K562 (cell line): Measurements from ENCODE around the gene TRNT1. TPM values are rescaled to one million over a fixed set of nuclear protein-coding genes. Genes with fewer than 3 reads are reported as not detected.

Experiments
- CXXC5 ChIP-seq: fragments of 250-450 bp; sonication (Bioruptor Pico); IDR thresholded peaks from 2 replicates; pipeline ENCODE4 v1.8.0; 2022; ENCODE audit warnings: inconsistent platforms, mild to moderate bottlenecking, moderate library complexity
- E2F1 ChIP-seq: sonication (generic); formaldehyde crosslinking; IDR thresholded peaks from 2 replicates; pipeline ENCODE4 v1.8.1; 2023; ENCODE audit warnings: mild to moderate bottlenecking, missing genetic modification reagents, moderate library complexity
- EHMT2 ChIP-seq: fragments of 450-650 bp; IDR thresholded peaks from 2 replicates; pipeline ENCODE4 v1.6.1; 2018; ENCODE audit warnings: antibody characterized with exemption
- FOXP4 ChIP-seq: sonication (generic); formaldehyde crosslinking; IDR thresholded peaks from 2 replicates; pipeline ENCODE4 v1.8.0; 2022; ENCODE audit warnings: mild to moderate bottlenecking, missing genetic modification reagents, borderline replicate concordance
- MED1 ChIP-seq: sonication (generic); formaldehyde crosslinking; IDR thresholded peaks from 2 replicates; pipeline ENCODE4 v1.8.1; 2023; ENCODE audit warnings: missing genetic modification reagents, borderline replicate concordance
- MTA3 ChIP-seq: fragments of 450-650 bp; formaldehyde crosslinking; IDR thresholded peaks from 2 replicates; pipeline ENCODE4 v1.6.1; 2017; ENCODE audit warnings: mild to moderate bottlenecking, borderline replicate concordance
- MTF1 ChIP-seq: fragments of 250-450 bp; sonication (Bioruptor Pico); IDR thresholded peaks from 2 replicates; pipeline ENCODE4 v1.9.0; 2021; ENCODE audit warnings: moderate library complexity, mild to moderate bottlenecking, inconsistent platforms, borderline replicate concordance
- NCOR1 ChIP-seq: fragments of 450-650 bp; IDR thresholded peaks from 2 replicates; pipeline ENCODE4 v1.6.1; 2016; ENCODE audit warnings: mild to moderate bottlenecking, moderate library complexity
- NFIC ChIP-seq: fragments of 450-650 bp; IDR thresholded peaks from 2 replicates; pipeline ENCODE4 v1.6.1; 2017; ENCODE audit warnings: mild to moderate bottlenecking, inconsistent platforms
- POLR2H ChIP-seq: IDR thresholded peaks from 2 replicates; pipeline ENCODE4 v1.6.1; 2016; ENCODE audit warnings: missing genetic modification characterization, low read depth, mild to moderate bottlenecking, control low read depth, missing compliant biosample characterization, moderate library complexity
- RBFOX2 ChIP-seq: fragments of 200-400 bp; formaldehyde crosslinking; IDR thresholded peaks from 2 replicates; pipeline ENCODE4 v1.6.1; 2017; ENCODE audit warnings: low read depth, mild to moderate bottlenecking, low read length, moderate library complexity
- SMAD3 ChIP-seq: fragments of 450-650 bp; formaldehyde crosslinking; conservative IDR thresholded peaks from 2 replicates; pipeline ENCODE4 v1.4.0; 2020; ENCODE audit warnings: mild to moderate bottlenecking
- SMARCB1 ChIP-seq: IDR thresholded peaks from 2 replicates; pipeline ENCODE4 v1.6.1; 2011; ENCODE audit warnings: improper control_type of control experiment, low read depth; ENCODE audit not compliant: insufficient read length
- SMC3 ChIP-seq: conservative IDR thresholded peaks from 2 replicates; pipeline ENCODE4 v1.6.1; 2011; ENCODE audit warnings: low read depth, low read length, improper control_type of control experiment; ENCODE audit not compliant: insufficient read depth
- TAF1 ChIP-seq: IDR thresholded peaks from 2 replicates; pipeline ENCODE4 v1.6.1; 2011; ENCODE audit warnings: mild to moderate bottlenecking, low read length, moderate library complexity; ENCODE audit not compliant: insufficient read depth, control insufficient read depth, severe bottlenecking; ENCODE audit errors: extremely low read depth
- TBP ChIP-seq: optimal IDR thresholded peaks from 2 replicates; pipeline ENCODE3; 2011; ENCODE audit warnings: low read depth, low read length, improper control_type of control experiment
- U2AF2 ChIP-seq: fragments of 200-400 bp; formaldehyde crosslinking; optimal IDR thresholded peaks from 2 replicates; pipeline ENCODE3; 2017; ENCODE audit warnings: low read depth, mild to moderate bottlenecking, low read length
- ZBTB26 ChIP-seq: fragments of 450-650 bp; formaldehyde crosslinking; IDR thresholded peaks from 2 replicates; pipeline ENCODE4 v1.4.0; 2022; ENCODE audit warnings: missing genetic modification characterization
- ZBTB7A ChIP-seq: IDR thresholded peaks from 2 replicates; pipeline ENCODE4 v1.6.1; 2011; ENCODE audit warnings: low read depth, mild to moderate bottlenecking, low read length, moderate library complexity, borderline replicate concordance; ENCODE audit not compliant: control insufficient read depth
- ZNF134 ChIP-seq: fragments of 250-450 bp; sonication (Bioruptor Pico); conservative IDR thresholded peaks from 2 replicates; pipeline ENCODE4 v1.4.0; 2020
- ZNF444 ChIP-seq: fragments of 250-450 bp; sonication (Bioruptor Pico); IDR thresholded peaks from 2 replicates; pipeline ENCODE4 v1.4.0; 2020; ENCODE audit warnings: mild to moderate bottlenecking, moderate library complexity
- ZNF551 ChIP-seq: fragments of 250-450 bp; sonication (Bioruptor Pico); IDR thresholded peaks from 2 replicates; pipeline ENCODE4 v1.5.0; 2021; ENCODE audit warnings: mild to moderate bottlenecking, moderate library complexity
- polyA plus RNA-seq, 8 experiments: library from polyadenylated mRNA; depleted of rRNA in 4 of 8; stranded (reverse) in 5 of 8; unstranded in 3 of 8; fragments of >200 nt; fragmentation: Nextera tagmentation in 2 of 8; fragmentation: Illumina TruSeq in 1 of 8; extraction: Ambion mirVana in 2 of 8; extraction: Trizol in 1 of 8; gene quantifications; 2 replicates each; pipeline versions ENCODE4 v1.2.1 to v1.2.3, GENCODE V29; 2011 to 2014; ENCODE audit warnings: inconsistent platforms in 1 of 8, missing spikeins in 1 of 8
- total RNA-seq, 7 experiments: library from RNA; depleted of rRNA in 6 of 7; stranded (reverse); fragments of >200 nt in 6 of 7; fragmentation: Illumina TruSeq in 2 of 7; extraction: Trizol in 2 of 7; gene quantifications; 2 replicates each; pipeline versions ENCODE4 v1.2.1 to v1.2.3, GENCODE V29; 2011 to 2021; ENCODE audit warnings: low replicate concordance in 1 of 7
- TF ChIP-seq, protein P1 (sequence below), 2 experiments: fragments of 450-650 bp in 1 of 2; sonication (generic) in 1 of 2; formaldehyde crosslinking; conservative IDR thresholded peaks; 2 replicates each; pipeline versions ENCODE4 v1.4.0 to v1.8.1; 2020 to 2022; ENCODE audit warnings: mild to moderate bottlenecking in 1 of 2, missing genetic modification reagents in 1 of 2

TRNT1 gene
- total and polyA plus RNA-seq, 9 of the 15 experiments (the other 6 are each of a cell fraction or from before 2014, with no cell fraction given), result 38.1 to 58.2 (median 47.4) TPM

DNA sequence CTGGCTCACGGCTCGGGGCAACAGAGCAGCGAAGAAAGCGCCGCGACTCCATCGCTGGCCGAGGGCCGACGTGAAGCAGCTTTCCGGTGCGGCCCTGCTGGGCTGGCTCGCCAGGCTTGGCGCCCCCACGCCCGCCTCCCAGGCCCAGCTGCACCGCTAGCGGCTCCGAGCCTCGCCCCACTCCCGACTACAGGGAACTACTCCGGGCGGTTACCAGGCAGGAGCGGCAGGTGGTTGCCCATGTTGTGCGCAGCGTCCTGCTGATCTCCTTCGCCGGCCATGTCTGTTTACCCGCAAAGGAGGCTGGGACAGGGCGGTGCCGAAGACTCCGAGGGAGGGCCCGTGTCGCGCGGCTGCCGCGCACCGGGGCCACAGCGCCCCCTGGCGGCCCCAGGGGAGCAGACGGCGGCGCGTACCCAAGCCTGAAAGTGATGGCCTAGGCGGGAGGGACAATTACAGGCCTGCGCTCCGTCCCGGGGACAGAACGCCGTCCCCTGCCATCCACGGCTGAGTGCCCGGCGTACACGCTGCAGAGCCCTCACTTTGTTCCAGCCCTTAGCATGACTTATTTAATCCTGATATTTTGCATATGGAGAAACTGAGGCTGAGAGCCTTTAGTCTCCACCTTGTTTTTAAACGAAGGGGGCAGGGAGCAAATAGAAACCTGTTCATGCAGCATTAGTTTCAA, 52.8 kb downstream of the TRNT1 start, which contains the start of gene CRBN (continued):
- TF ChIP-seq NCOR1 (peak; percentile 38; the same call in 1 of the 2 replicates), TAF1 (peak; percentile 95), ZNF134 (CRISPR knock-in tag) (0 out of 2 replicates have a peak, but pooled peaks have one; percentile 22), SMARCB1 (no peak), NFIC (peak; percentile 56), MED1 (CRISPR knock-in tag) (no peak), CXXC5 (CRISPR knock-in tag) (peak; percentile 89), EHMT2 (peak; percentile 12; the same call in 1 of the 2 replicates), MTF1 (CRISPR knock-in tag) (no peak), POLR2H (peak; percentile 68), MTA3 (no peak; the same call in 1 of the 2 replicates), ZBTB7A (peak; percentile 75), TBP (peak; percentile 83), ZNF444 (CRISPR knock-in tag) (no peak), ZNF551 (CRISPR knock-in tag) (no peak), ZBTB26 (0 out of 2 replicates have a peak, but pooled peaks have one; percentile 11), RBFOX2 (peak; percentile 98), E2F1 (CRISPR knock-in tag) (0 out of 2 replicates have a peak, but pooled peaks have one; percentile 41), SMAD3 (CRISPR knock-in tag) (peak; percentile 46; the same call in 1 of the 2 replicates), SMC3 (peak; percentile 74), FOXP4 (CRISPR knock-in tag) (no peak), U2AF2 (no peak)
- TF ChIP-seq, protein P1, sequence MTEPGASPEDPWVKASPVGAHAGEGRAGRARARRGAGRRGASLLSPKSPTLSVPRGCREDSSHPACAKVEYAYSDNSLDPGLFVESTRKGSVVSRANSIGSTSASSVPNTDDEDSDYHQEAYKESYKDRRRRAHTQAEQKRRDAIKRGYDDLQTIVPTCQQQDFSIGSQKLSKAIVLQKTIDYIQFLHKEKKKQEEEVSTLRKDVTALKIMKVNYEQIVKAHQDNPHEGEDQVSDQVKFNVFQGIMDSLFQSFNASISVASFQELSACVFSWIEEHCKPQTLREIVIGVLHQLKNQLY (CRISPR knock-in tag; conservative IDR thresholded peaks at IDR 0.05), result 0 out of 4 replicates have a peak, but pooled peaks of 1 of the 2 experiments have one; percentile 37
